H1 (cell line): ENCODE data around the gene ARHGAP26. TPM values are rescaled to one million over a fixed set of nuclear protein-coding genes. Genes with fewer than 3 reads are reported as not detected.

Experiments
- CTCF ChIA-PET: fragments of 300-600 bp; sonication (Branson Sonifier 250); formaldehyde crosslinking; loops from one replicate; lab custom pipeline; 2021; ENCODE audit not compliant: partially characterized antibody; lab: Charles Lee
- POLR2A ChIA-PET: fragments of 300-600 bp; sonication (Branson Sonifier 250); formaldehyde crosslinking; loops from one replicate; lab custom pipeline; 2021; ENCODE audit warnings: inconsistent platforms; ENCODE audit not compliant: partially characterized antibody; lab: Charles Lee
- DNase-seq, 2 experiments: peaks; one replicate each; pipeline versions ENCODE4 v3.0.0 to v3.0.0-alpha.2; 2010 to 2022; ENCODE audit warnings: low spot score in 2 of 2, low read depth in 1 of 2, mixed read lengths in 1 of 2
- FAIRE-seq: peaks from 2 replicates; lab custom pipeline; 2011; peaks lifted over from hg19 to GRCh38; lab: Jason Lieb, UNC
- H2AFZ ChIP-seq: 2 replicates; pipeline ENCODE4 v1.8.1; 2012; ENCODE audit warnings: low read length, inconsistent platforms
- H2AK5ac ChIP-seq: 2 replicates; pipeline ENCODE4 v1.6.1; 2013; ENCODE audit warnings: low read depth, low read length
- H2BK120ac ChIP-seq: replicated peaks from 2 replicates; pipeline ENCODE3; 2013; ENCODE audit warnings: low read depth, low read length, inconsistent platforms
- H2BK12ac ChIP-seq: 2 replicates; pipeline ENCODE4 v1.6.1; 2013; ENCODE audit warnings: low read depth, low read length
- H2BK15ac ChIP-seq: 2 replicates; pipeline ENCODE4 v1.6.1; 2013; ENCODE audit warnings: low read length
- H2BK20ac ChIP-seq: 2 replicates; pipeline ENCODE4 v1.6.1; 2013; ENCODE audit warnings: low read length
- H2BK5ac ChIP-seq: 2 replicates; pipeline ENCODE4 v1.6.1; 2013; ENCODE audit warnings: low read depth, low read length
- H3K14ac ChIP-seq: 2 replicates; pipeline ENCODE4 v1.6.1; 2013; ENCODE audit warnings: inconsistent platforms; ENCODE audit not compliant: insufficient read length
- H3K18ac ChIP-seq: 2 replicates; pipeline ENCODE4 v1.6.1; 2013; ENCODE audit warnings: low read length; ENCODE audit errors: extremely low read depth
- H3K23ac ChIP-seq: 2 replicates; pipeline ENCODE4 v1.6.1; 2013; ENCODE audit warnings: inconsistent platforms; ENCODE audit not compliant: insufficient read length
- H3K23me2 ChIP-seq: 2 replicates; pipeline ENCODE4 v1.6.1; 2013; ENCODE audit warnings: low read depth, low read length
- H3K27ac ChIP-seq: 2 replicates; pipeline ENCODE4 v1.6.1; 2011; ENCODE audit warnings: low read depth, low read length, inconsistent platforms
- H3K27me3 ChIP-seq, 4 experiments: replicated peaks in 1 of 4; 1 replicate in 1 of 4; 2 replicates in 3 of 4; pipeline versions ENCODE4 v1.6.1 to v1.8.1; 2011 to 2013; ENCODE audit warnings: low read length in 3 of 4, mild to moderate bottlenecking in 3 of 4, inconsistent platforms in 2 of 4, mixed read lengths in 2 of 4, moderate library complexity in 1 of 4; ENCODE audit not compliant: control insufficient read depth in 3 of 4, insufficient read depth in 3 of 4; ENCODE audit errors: extremely low read depth in 1 of 4
- H3K36me3 ChIP-seq, 4 experiments: 2 replicates each; pipeline versions ENCODE4 v1.6.1 to v1.8.1; 2011 to 2013; ENCODE audit warnings: mild to moderate bottlenecking in 4 of 4, low read length in 3 of 4, moderate library complexity in 2 of 4, control low read depth in 1 of 4, inconsistent platforms in 1 of 4; ENCODE audit not compliant: insufficient read depth in 4 of 4, control insufficient read depth in 2 of 4
- H3K4ac ChIP-seq: replicated peaks from 2 replicates; pipeline ENCODE3; 2013; ENCODE audit warnings: low read length, low read depth, mixed read lengths, inconsistent platforms; ENCODE audit not compliant: insufficient read length
- H3K4me1 ChIP-seq, 4 experiments: replicated peaks in 1 of 4; 1 replicate in 1 of 4; 2 replicates in 3 of 4; pipeline versions ENCODE4 v1.6.1 to v1.8.1; 2011 to 2013; ENCODE audit warnings: low read length in 3 of 4, inconsistent platforms in 2 of 4, mixed read lengths in 1 of 4; ENCODE audit not compliant: insufficient read depth in 4 of 4, control insufficient read depth in 3 of 4
- H3K4me2 ChIP-seq, 2 experiments: 2 replicates each; pipeline versions ENCODE4 v1.6.1 to v1.8.1; 2011 to 2013; ENCODE audit warnings: low read depth in 2 of 2, low read length in 2 of 2, control low read depth in 1 of 2, inconsistent platforms in 1 of 2, mild to moderate bottlenecking in 1 of 2; ENCODE audit not compliant: insufficient read depth in 1 of 2
- H3K4me3 ChIP-seq, 4 experiments: fragments of 200-600, 300-600 bp in 1 of 4; sonication (generic), shearing (Covaris generic), sonication (Bioruptor Twin) in 1 of 4; 2 replicates each; pipeline versions ENCODE4 v1.5.1 to v1.8.1; 2011 to 2016; ENCODE audit warnings: low read length in 4 of 4, low read depth in 3 of 4, control low read depth in 2 of 4, inconsistent platforms in 2 of 4, mild to moderate bottlenecking in 2 of 4, mixed read lengths in 1 of 4, moderate library complexity in 1 of 4; ENCODE audit not compliant: insufficient read depth in 2 of 4; ENCODE audit errors: extremely low read depth in 1 of 4
- H3K56ac ChIP-seq: replicated peaks from 2 replicates; pipeline ENCODE3; 2013; ENCODE audit warnings: low read depth, mild to moderate bottlenecking, mixed read lengths, low read length, inconsistent platforms; ENCODE audit not compliant: insufficient read length
- H3K79me1 ChIP-seq: 2 replicates; pipeline ENCODE4 v1.6.1; 2013; ENCODE audit warnings: low read depth, low read length, control low read depth
- H3K79me2 ChIP-seq, 2 experiments: 2 replicates each; pipeline versions ENCODE4 v1.6.1 to v1.8.1; 2012 to 2013; ENCODE audit warnings: low read length in 2 of 2, mild to moderate bottlenecking in 2 of 2, inconsistent platforms in 1 of 2; ENCODE audit not compliant: insufficient read depth in 2 of 2, control insufficient read depth in 1 of 2
- H3K9ac ChIP-seq, 4 experiments: replicated peaks in 1 of 4; 1 replicate in 1 of 4; 2 replicates in 3 of 4; pipeline versions ENCODE4 v1.6.1 to v1.8.1; 2011 to 2013; ENCODE audit warnings: low read depth in 3 of 4, low read length in 3 of 4, control low read depth in 2 of 4, mild to moderate bottlenecking in 2 of 4, moderate library complexity in 2 of 4, inconsistent platforms in 1 of 4; ENCODE audit errors: extremely low read depth in 1 of 4
- H3K9me3 ChIP-seq, 2 experiments: 2 replicates each; pipeline versions ENCODE4 v1.6.1 to v1.8.1; 2012 to 2013; ENCODE audit warnings: mild to moderate bottlenecking in 2 of 2, moderate library complexity in 2 of 2, control low read depth in 1 of 2, inconsistent platforms in 1 of 2, low read depth in 1 of 2, low read length in 1 of 2, mixed read lengths in 1 of 2; ENCODE audit not compliant: insufficient read depth in 2 of 2
- H4K20me1 ChIP-seq, 2 experiments: replicated peaks in 1 of 2; 2 replicates each; pipeline versions ENCODE3 to v1.8.1; 2011 to 2013; ENCODE audit warnings: inconsistent platforms in 2 of 2, low read length in 2 of 2, mild to moderate bottlenecking in 1 of 2; ENCODE audit not compliant: insufficient read depth in 2 of 2, control insufficient read depth in 1 of 2
- H4K5ac ChIP-seq: 2 replicates; pipeline ENCODE4 v1.6.1; 2013; ENCODE audit warnings: low read length, low read depth, mixed read lengths, inconsistent platforms; ENCODE audit not compliant: insufficient read length
- H4K8ac ChIP-seq: 2 replicates; pipeline ENCODE4 v1.8.0; 2013; ENCODE audit warnings: mild to moderate bottlenecking, moderate library complexity, low read length, inconsistent platforms; ENCODE audit not compliant: insufficient read depth; ENCODE audit errors: extremely low read depth
- H4K91ac ChIP-seq: replicated peaks from 2 replicates; pipeline ENCODE3; 2013; ENCODE audit warnings: low read length, mixed read lengths, inconsistent platforms; ENCODE audit not compliant: insufficient read length
- CBX5 ChIP-seq: fragments of 300-800, 300-1000 bp; sonication (generic); IDR thresholded peaks from 2 replicates; pipeline ENCODE4 v1.7.1; 2016; ENCODE audit warnings: antibody characterized with exemption, low read length, low read depth
- RAD21 ChIP-seq, 2 experiments: IDR thresholded peaks in 1 of 2; conservative IDR thresholded peaks in 1 of 2; 2 replicates each; pipeline ENCODE4 v1.6.1; 2011; ENCODE audit warnings: low read depth in 2 of 2, low read length in 2 of 2, improper control_type of control experiment in 1 of 2, inconsistent platforms in 1 of 2, mild to moderate bottlenecking in 1 of 2, moderate library complexity in 1 of 2
- WGBS, 2 experiments: shearing (Covaris generic) in 1 of 2; methylation state at CpG; one replicate each; pipeline versions ENCODE4 v1.1.6 to v1.1.7; 2013 to 2015; ENCODE audit warnings: low lambda C conversion rate in 2 of 2, mixed read lengths in 2 of 2, inconsistent platforms in 1 of 2, low coverage in 1 of 2, missing lambda C conversion rate in 1 of 2; ENCODE audit not compliant: insufficient replicate concordance in 2 of 2, insufficient coverage in 1 of 2, insufficient read length in 1 of 2; ENCODE audit errors: extremely low coverage in 1 of 2, missing lambda C conversion rate in 1 of 2; 5-methylcytosine and 5-hydroxymethylcytosine counted together
- polyA plus RNA-seq, 7 experiments: library from polyadenylated mRNA; depleted of rRNA in 3 of 7; stranded (reverse) in 5 of 7; unstranded in 2 of 7; fragments of >200 nt in 5 of 7; fragments of 200-250 nt in 2 of 7; gene quantifications; 1 replicate in 5 of 7; 2 replicates in 1 of 7; 4 replicates in 1 of 7; pipeline versions ENCODE4 v1.2.1 to v1.2.3, GENCODE V29; 2011 to 2013; ENCODE audit warnings: missing spikeins in 2 of 7, mixed read lengths in 2 of 7
- total RNA-seq: library from RNA; stranded (reverse); fragmentation: NEBNext Ultra II Directional; extraction: Animal tissue kit (Norgen Biotek cat#: 25700); gene quantifications from 2 replicates; pipeline ENCODE4 v1.2.1, GENCODE V29; 2021

ARHGAP26 gene
- total and polyA plus RNA-seq, 2 of the 8 experiments (the other 6 are each of a cell fraction or from before 2014, with no cell fraction given) = 7.1 to 24.8 TPM

GRCh38 chr5:143151056-143151700, 381.0 kb downstream of the ARHGAP26 start:
- DNase-seq = no peak
- no peak overlapping the region for H2BK15ac ChIP-seq
- H3K9ac ChIP-seq = no peak overlapping the region
- ChIA-PET POLR2A (no interaction called here), CTCF (no interaction called here)
- no peak overlapping the region for H2BK12ac ChIP-seq
- no peak overlapping the region for H2BK5ac ChIP-seq
- H3K9me3 ChIP-seq = no peaks in the 10 kb centered on the region
- H2AK5ac ChIP-seq = no peak overlapping the region
- no peaks in the 10 kb centered on the region for H3K79me2 ChIP-seq
- H3K4me3 ChIP-seq = no peak overlapping the region
- no peak overlapping the region for H4K5ac ChIP-seq
- H3K36me3 ChIP-seq = peaks cover 0 to 2% (median 0%) of the 10 kb centered on the region in 4 experiments; a peak in 2 of 8 replicates
- H3K56ac ChIP-seq = no peak overlapping the region
- no peak overlapping the region for H3K23ac ChIP-seq
- no peak overlapping the region for H3K27ac ChIP-seq
- 87% methylated on average over 3 of the region's 3 CpGs; no CpG with 5 or more reads in 1 of the 2 experiments for WGBS, 2 experiments
- H3K18ac ChIP-seq = no peak overlapping the region
- H2AFZ ChIP-seq = no peak overlapping the region
- H2BK20ac ChIP-seq = no peak overlapping the region
- H4K8ac ChIP-seq = no peak overlapping the region
- H3K79me1 ChIP-seq = no peaks in the 10 kb centered on the region
- H3K23me2 ChIP-seq = no peaks in the 10 kb centered on the region
- H3K4ac ChIP-seq = no peak overlapping the region
- no peak overlapping the region for H3K14ac ChIP-seq
- H4K91ac ChIP-seq = no peak overlapping the region
- H4K20me1 ChIP-seq = no peaks in the 10 kb centered on the region
- H3K4me1 ChIP-seq = peaks cover 0 to 4% (median 0%) of the 10 kb centered on the region in 4 experiments; a peak in 1 of 7 replicates
- FAIRE-seq = no peak
- H2BK120ac ChIP-seq = no peak overlapping the region
- no peaks in the 10 kb centered on the region for H3K27me3 ChIP-seq
- no peak overlapping the region for H3K4me2 ChIP-seq
- TF ChIP-seq RAD21 (IDR thresholded peaks at IDR 0.05 in 1 of 2, conservative IDR thresholded peaks at IDR 0.05 in 1 of 2; ENCODE audit: low read depth in 2 of 2, low read length in 2 of 2) (no peak), CBX5 (no peak)
